GM19099 (cell line): ENCODE results near the gene VWF.

Experiments
- POLR2A ChIP-seq: IDR thresholded peaks from 3 replicates; pipeline ENCODE4 v1.6.1; 2011; ENCODE audit warnings: low read depth; ENCODE audit not compliant: insufficient read length; ENCODE audit errors: extremely low read depth

Gene VWF

GRCh38 chr12:6059221-6059620, 65.2 kb downstream of the VWF start:
- no peak for TF ChIP-seq POLR2A

- TF ChIP-seq POLR2A: no peak
Measured at GRCh38 chr12:6058481-6059161, 65.8 kb downstream of the VWF start.

GRCh38 chr12:6057700-6058099, 66.8 kb downstream of the VWF start:
- no peak for TF ChIP-seq POLR2A

GRCh38 chr12:6056406-6057240, 67.8 kb downstream of the VWF start:
- no peak for TF ChIP-seq POLR2A

- TF ChIP-seq POLR2A: no peak
Measured at GRCh38 chr12:6053541-6053940, 70.9 kb downstream of the VWF start.

GRCh38 chr12:6052940-6053329, 71.5 kb downstream of the VWF start:
- no peak for TF ChIP-seq POLR2A

- no peak for TF ChIP-seq POLR2A
Measured at GRCh38 chr12:6052206-6052939, 72.1 kb downstream of the VWF start.

- TF ChIP-seq POLR2A: no peak
Measured at GRCh38 chr12:6049992-6050391, 74.5 kb downstream of the VWF start.

GRCh38 chr12:6049587-6049986, 74.9 kb downstream of the VWF start:
- TF ChIP-seq POLR2A: no peak

- no peak for TF ChIP-seq POLR2A
Measured at GRCh38 chr12:6047249-6048237, 76.9 kb downstream of the VWF start.

GRCh38 chr12:6046511-6047180, 77.8 kb downstream of the VWF start:
- no peak for TF ChIP-seq POLR2A

- TF ChIP-seq POLR2A: no peak
Measured at GRCh38 chr12:6045438-6045837, 79.0 kb downstream of the VWF start.

- no peak for TF ChIP-seq POLR2A
Measured at GRCh38 chr12:6044082-6044481, 80.4 kb downstream of the VWF start.

- no peak for TF ChIP-seq POLR2A
Measured at GRCh38 chr12:6042446-6042845, 82.0 kb downstream of the VWF start.
